Upper lobe of left lung (tissue), 6 donors: ENCODE results near the gene JUNB. TPM values are rescaled to one million over a fixed set of nuclear protein-coding genes. Genes with fewer than 3 reads are reported as not detected.
A peak's percentile ranks its signal among the peaks of the same experiment; 100 is the strongest.

Source experiments
- ATAC-seq, 2 donors: fragments of 200-7000 bp; cut with Tn5 transposase; one replicate each; pipeline ENCODE4 v1.9.1; 2022; ENCODE audit warnings: mild to moderate bottlenecking in 2 of 2, moderate library complexity in 2 of 2; ENCODE audit not compliant: low FRiP score in 2 of 2
- DNase-seq, 2 donors: peaks; one replicate each; pipeline ENCODE4 v3.0.0-alpha.2; 2019 to 2020
- H3K27ac ChIP-seq, 4 donors: fragments of 200-600 bp; sonication (generic); one replicate each; pipeline ENCODE4 v1.5.1; 2016 to 2019
- H3K27me3 ChIP-seq, 4 donors: fragments of 200-600 bp; sonication (generic); one replicate each; pipeline ENCODE4 v1.5.1; 2017 to 2019
- H3K36me3 ChIP-seq, 4 donors: fragments of 200-600 bp; sonication (generic); one replicate each; pipeline ENCODE4 v1.5.1; 2016 to 2019
- H3K4me1 ChIP-seq, 4 donors: fragments of 200-600 bp; sonication (generic); one replicate each; pipeline ENCODE4 v1.5.1; 2018 to 2019
- H3K4me3 ChIP-seq, 4 donors: fragments of 200-600 bp; sonication (generic); one replicate each; pipeline ENCODE4 v1.5.1; 2017 to 2019; ENCODE audit warnings: mild to moderate bottlenecking in 2 of 4, moderate library complexity in 1 of 4
- H3K9me3 ChIP-seq, 4 donors: fragments of 200-600 bp; sonication (generic); one replicate each; pipeline ENCODE4 v1.5.1; 2018 to 2019
- EP300 ChIP-seq, 4 donors: sonication (generic); formaldehyde crosslinking; IDR thresholded peaks; one replicate each; pipeline ENCODE4 v1.5.1; 2017; ENCODE audit warnings: antibody characterized with exemption in 4 of 4, control low read depth in 2 of 4
- POLR2A ChIP-seq, 4 donors: fragments of 450-650 bp; IDR thresholded peaks; one replicate each; pipeline ENCODE4 v1.5.1; 2016 to 2017; ENCODE audit warnings: antibody characterized with exemption in 4 of 4, mild to moderate bottlenecking in 2 of 4
- POLR2AphosphoS5 ChIP-seq, 2 donors: sonication (generic); formaldehyde crosslinking; IDR thresholded peaks; one replicate each; pipeline ENCODE4 v1.5.1; 2017; ENCODE audit warnings: antibody characterized with exemption in 2 of 2
- WGBS, 2 donors: methylation state at CpG; one replicate each; pipeline ENCODE4 v1.1.5; 2017 to 2018; 5-methylcytosine and 5-hydroxymethylcytosine counted together
- small RNA-seq, 4 donors: library from RNA; depleted of rRNA; stranded (forward); fragments of <200 nt; gene quantifications; one replicate each; pipeline ENCODE3, GENCODE V24; 2016
- total RNA-seq, 6 donors: library from RNA; depleted of rRNA in 4 of 6; stranded (reverse); fragments of >200 nt in 4 of 6; gene quantifications; one replicate each; pipeline versions ENCODE4 v1.1.0 to v1.2.1, GENCODE V29; 2016 to 2021
- TF ChIP-seq, protein P1 (sequence below), 6 experiments: fragments of 450-650 bp in 4 of 6; fragments of 200-600 bp in 2 of 6; sonication (generic) in 2 of 6; IDR thresholded peaks; one replicate each; pipeline ENCODE4 v1.5.1; 2016 to 2019; ENCODE audit warnings: antibody characterized with exemption in 6 of 6
- donor health status: DM: no; HTN: no; CAD: no; lungs with moderate emphysema.
- donor health status: DM: no; HTN: yes; CAD: no; lungs with severe emphysema.

Gene JUNB
- total RNA-seq, 6 donors from 2014 or later: 127 to 422 (median 354) TPM

GRCh38 chr19:12838886-12839756 lies 47.8 kb downstream of the JUNB start:
- no peak for DNase-seq
- TF ChIP-seq, protein P1, sequence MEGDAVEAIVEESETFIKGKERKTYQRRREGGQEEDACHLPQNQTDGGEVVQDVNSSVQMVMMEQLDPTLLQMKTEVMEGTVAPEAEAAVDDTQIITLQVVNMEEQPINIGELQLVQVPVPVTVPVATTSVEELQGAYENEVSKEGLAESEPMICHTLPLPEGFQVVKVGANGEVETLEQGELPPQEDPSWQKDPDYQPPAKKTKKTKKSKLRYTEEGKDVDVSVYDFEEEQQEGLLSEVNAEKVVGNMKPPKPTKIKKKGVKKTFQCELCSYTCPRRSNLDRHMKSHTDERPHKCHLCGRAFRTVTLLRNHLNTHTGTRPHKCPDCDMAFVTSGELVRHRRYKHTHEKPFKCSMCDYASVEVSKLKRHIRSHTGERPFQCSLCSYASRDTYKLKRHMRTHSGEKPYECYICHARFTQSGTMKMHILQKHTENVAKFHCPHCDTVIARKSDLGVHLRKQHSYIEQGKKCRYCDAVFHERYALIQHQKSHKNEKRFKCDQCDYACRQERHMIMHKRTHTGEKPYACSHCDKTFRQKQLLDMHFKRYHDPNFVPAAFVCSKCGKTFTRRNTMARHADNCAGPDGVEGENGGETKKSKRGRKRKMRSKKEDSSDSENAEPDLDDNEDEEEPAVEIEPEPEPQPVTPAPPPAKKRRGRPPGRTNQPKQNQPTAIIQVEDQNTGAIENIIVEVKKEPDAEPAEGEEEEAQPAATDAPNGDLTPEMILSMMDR (IDR thresholded peaks at IDR 0.05): no peak
- TF ChIP-seq POLR2A (IDR thresholded peaks at IDR 0.05): no peak
- TF ChIP-seq EP300 (IDR thresholded peaks at IDR 0.05): no peak
- H3K9me3 ChIP-seq: no peaks in the 10 kb centered on the region
- H3K27ac ChIP-seq: no peak overlapping the region
- H3K4me1 ChIP-seq: peaks cover 18 to 41% (median 19%) of the 10 kb centered on the region in 4 donors
- 20 to 22% methylated on average over 15 to 19 of the region's 21 CpGs for WGBS, 2 donors
- no peaks in the 10 kb centered on the region for H3K36me3 ChIP-seq
- no peak for ATAC-seq
- H3K4me3 ChIP-seq: peak overlapping the region in 2 of 4 donors; percentile 21 to 40
- peaks cover 0 to 70% (median 46%) of the 10 kb centered on the region in 4 donors for H3K27me3 ChIP-seq

GRCh38 chr19:12840091-12841079 lies 49.1 kb downstream of the JUNB start:
- DNase-seq (peak in 1 of 2 donors; percentile 77), ATAC-seq (peak; percentile 58 to 77)
- H3K4me1 ChIP-seq: peaks cover 16 to 31% (median 17%) of the 10 kb centered on the region in 4 donors
- H3K4me3 ChIP-seq: peak overlapping the region in 3 of 4 donors; percentile 10 to 37 (median 19)
- TF ChIP-seq, protein P1 (IDR thresholded peaks at IDR 0.05): no peak
- TF ChIP-seq POLR2AphosphoS5 (IDR thresholded peaks at IDR 0.05) (no peak), EP300 (IDR thresholded peaks at IDR 0.05) (no peak), POLR2A (IDR thresholded peaks at IDR 0.05) (no peak)
- peaks cover 0 to 62% (median 34%) of the 10 kb centered on the region in 4 donors for H3K27me3 ChIP-seq
- H3K27ac ChIP-seq: no peak overlapping the region
- no peaks in the 10 kb centered on the region for H3K9me3 ChIP-seq
- WGBS, 2 donors: 23 to 26% methylated on average over 17 to 43 of the region's 43 CpGs
- no peaks in the 10 kb centered on the region for H3K36me3 ChIP-seq

DNA sequence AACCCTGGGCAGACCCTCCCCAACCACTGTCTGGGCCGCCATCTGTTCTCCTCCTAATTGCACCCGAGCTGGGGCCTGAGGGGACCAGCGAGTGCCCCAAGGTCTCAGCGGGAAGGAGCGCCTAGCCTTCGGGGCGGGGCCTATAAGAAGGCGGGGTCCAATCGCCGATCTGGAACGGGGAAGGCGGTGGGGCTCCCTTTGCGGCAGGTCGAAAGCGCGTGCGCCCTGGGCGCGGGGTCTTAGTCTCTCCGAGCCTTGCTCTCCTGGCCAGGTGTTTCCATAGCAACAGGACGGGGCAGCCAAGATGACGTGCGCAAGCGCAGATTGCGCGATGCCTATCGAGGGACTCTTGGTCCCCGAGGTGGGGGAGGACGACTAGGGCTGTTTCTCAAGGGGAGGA lies 49.8 kb downstream of the JUNB start:
- 0 to 13% methylated on average over 7 to 23 of the region's 29 CpGs for WGBS, 2 donors
- ATAC-seq: peak in 1 of 2 donors; percentile 9
- DNase-seq: peak; percentile 24 to 80

DNA sequence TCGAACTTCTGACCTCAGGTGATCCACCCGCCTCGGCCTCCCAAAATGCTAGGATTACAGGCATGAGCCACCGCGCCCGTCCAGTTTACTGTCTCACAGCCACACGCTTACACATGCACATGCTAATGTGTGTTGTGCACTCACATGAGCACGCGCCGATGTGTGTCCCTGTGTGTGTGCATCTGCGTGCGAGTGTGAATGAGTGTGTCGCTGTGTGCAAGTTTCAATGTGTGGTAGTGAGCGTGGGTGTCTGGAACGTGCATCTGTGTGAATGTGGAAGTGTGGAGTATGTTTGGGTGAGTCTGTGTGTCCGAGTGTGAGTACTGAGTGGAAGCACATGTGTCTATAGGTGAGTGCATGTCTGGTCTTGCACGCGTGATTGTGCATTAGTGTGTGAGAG lies 51.2 kb downstream of the JUNB start:
- 93 to 95% methylated on average over 18 of the region's 18 CpGs for WGBS, 2 donors
- TF ChIP-seq POLR2A (IDR thresholded peaks at IDR 0.05) (no peak), EP300 (IDR thresholded peaks at IDR 0.05) (no peak), POLR2AphosphoS5 (IDR thresholded peaks at IDR 0.05) (no peak)
- TF ChIP-seq, protein P1 (IDR thresholded peaks at IDR 0.05): no peak
- Histone ChIP-seq H3K36me3 (no peaks in the 10 kb centered on the region), H3K4me3 (no peak overlapping the region), H3K9me3 (no peaks in the 10 kb centered on the region), H3K27me3 (peaks cover 0 to 50% (median 26%) of the 10 kb centered on the region in 4 donors), H3K4me1 (peaks cover 19 to 30% (median 20%) of the 10 kb centered on the region in 4 donors), H3K27ac (no peak overlapping the region)
- ATAC-seq (no peak), DNase-seq (no peak)

More for the DNA sequence above, 49.8 kb downstream of the JUNB start:
- peaks cover 15 to 27% (median 16%) of the 10 kb centered on the region in 4 donors for H3K4me1 ChIP-seq
- H3K27ac ChIP-seq: no peak overlapping the region
- H3K36me3 ChIP-seq: no peaks in the 10 kb centered on the region
- peaks cover 0 to 55% (median 29%) of the 10 kb centered on the region in 4 donors for H3K27me3 ChIP-seq
- H3K4me3 ChIP-seq: peak overlapping the region in 3 of 4 donors; percentile 10 to 37 (median 19)
- H3K9me3 ChIP-seq: no peaks in the 10 kb centered on the region
- TF ChIP-seq POLR2A (IDR thresholded peaks at IDR 0.05) (no peak), EP300 (IDR thresholded peaks at IDR 0.05) (no peak), POLR2AphosphoS5 (IDR thresholded peaks at IDR 0.05) (no peak)
- TF ChIP-seq, protein P1 (IDR thresholded peaks at IDR 0.05): no peak

Small RNA genes lying within 50 kb of the gene (small RNA-seq; reads per million reads assigned to genes)
- 0 to 0.31 (median 0.10) reads per million in 4 donors for gene MIR5684

Other genes with a start within 250 kb of the JUNB start
- gene ZNF564, start 240.0 kb upstream of the JUNB start, total RNA-seq: 10 to 100 TPM in 4 of 6 donors, 1 to 10 TPM in 2; 5.0 to 28.3 (median 12.2) TPM
- gene ZNF490, start 180.7 kb upstream of the JUNB start, total RNA-seq: 10 to 100 TPM in 2 of 6 donors, 1 to 10 TPM in 4; 4.3 to 11.6 (median 9.0) TPM
- 10 to 100 TPM; 12.6 to 29.3 (median 21.9) TPM for gene ZNF791, start 180.6 kb upstream of the JUNB start, total RNA-seq
- 100 to 1,000 TPM in 5 of 6 donors, 10 to 100 TPM in 1; 56.8 to 299 (median 121) TPM for gene MAN2B1, start 124.7 kb upstream of the JUNB start, total RNA-seq
- gene WDR83, start 124.7 kb upstream of the JUNB start, total RNA-seq: 10 to 100 TPM in 2 of 6 donors, 1 to 10 TPM in 4; 6.1 to 12.9 (median 8.4) TPM
- gene DHPS, start 109.6 kb upstream of the JUNB start, total RNA-seq: 100 to 1,000 TPM in 2 of 6 donors, 10 to 100 TPM in 4; 71.6 to 190 (median 94.3) TPM
- gene GNG14, start 103.5 kb upstream of the JUNB start, total RNA-seq: not detected
- 10 to 100 TPM in 2 of 6 donors, 1 to 10 TPM in 4; 6.5 to 13.7 (median 8.7) TPM for gene FBXW9, start 94.9 kb upstream of the JUNB start, total RNA-seq
- gene TNPO2, start 67.6 kb upstream of the JUNB start, total RNA-seq: 100 to 1,000 TPM in 1 of 6 donors, 10 to 100 TPM in 5; 43.5 to 124 (median 46.1) TPM
- gene TRIR, start 56.8 kb upstream of the JUNB start, total RNA-seq: 100 to 1,000 TPM; 156 to 324 (median 261) TPM
- gene GET3, start 54.0 kb upstream of the JUNB start, total RNA-seq: 10 to 100 TPM; 14.7 to 71.7 (median 49.8) TPM
- gene BEST2, start 39.7 kb upstream of the JUNB start, total RNA-seq: under 1 TPM in 1 of 6 donors, not detected in 5; 0.11 TPM
- gene HOOK2, start 15.9 kb upstream of the JUNB start, total RNA-seq: 100 to 1,000 TPM in 2 of 6 donors, 10 to 100 TPM in 4; 48.9 to 367 (median 79.6) TPM
- gene PRDX2, start 10.3 kb downstream of the JUNB start, total RNA-seq: 100 to 1,000 TPM in 4 of 6 donors, 10 to 100 TPM in 2; 57.6 to 173 (median 123) TPM
- 1 to 10 TPM in 2 of 6 donors, not detected in 4; 4.6 to 6.0 TPM for gene THSD8, start 10.6 kb downstream of the JUNB start, total RNA-seq
- gene RNASEH2A, start 15.1 kb downstream of the JUNB start, total RNA-seq: 1 to 10 TPM; 4.2 to 7.6 (median 5.6) TPM
- gene RTBDN, start 43.1 kb downstream of the JUNB start, total RNA-seq: not detected
- under 1 TPM in 3 of 6 donors, not detected in 3; 0.17 to 0.89 (median 0.61) TPM for gene MAST1, start 47.0 kb downstream of the JUNB start, total RNA-seq
- gene DNASE2, start 90.0 kb downstream of the JUNB start, total RNA-seq: 10 to 100 TPM; 34.6 to 87.2 (median 60.1) TPM
- under 1 TPM in 4 of 6 donors, not detected in 2; 0.17 to 0.89 (median 0.42) TPM for gene KLF1, start 95.7 kb downstream of the JUNB start, total RNA-seq
- 10 to 100 TPM; 19.3 to 47.1 (median 33.3) TPM for gene GCDH, start 99.7 kb downstream of the JUNB start, total RNA-seq
- not detected for gene SYCE2, start 127.8 kb downstream of the JUNB start, total RNA-seq
- gene FARSA, start 142.2 kb downstream of the JUNB start, total RNA-seq: 100 to 1,000 TPM in 1 of 6 donors, 10 to 100 TPM in 5; 35.3 to 104 (median 53.4) TPM
- gene CALR, start 147.1 kb downstream of the JUNB start, total RNA-seq: 1,000 to 10,000 TPM in 1 of 6 donors, 100 to 1,000 TPM in 5; 171 to 1,351 (median 423) TPM
- gene RAD23A, start 154.4 kb downstream of the JUNB start, total RNA-seq: 100 to 1,000 TPM in 3 of 6 donors, 10 to 100 TPM in 3; 69.1 to 115 (median 98.8) TPM
- 10 to 100 TPM; 15.3 to 43.8 (median 26.6) TPM for gene GADD45GIP1, start 165.7 kb downstream of the JUNB start, total RNA-seq
- not detected for gene DAND5, start 178.1 kb downstream of the JUNB start, total RNA-seq
- 100 to 1,000 TPM in 3 of 6 donors, 10 to 100 TPM in 3; 64.0 to 188 (median 107) TPM for gene NFIX, start 204.0 kb downstream of the JUNB start, total RNA-seq